ENCODE measurements around the gene HS1BP3. TPM values are rescaled to one million over a fixed set of nuclear protein-coding genes. Genes with fewer than 3 reads are reported as not detected.

Gene HS1BP3
- total RNA-seq, 2 experiments from 2014 or later, result 17.2 to 19.4 TPM

GRCh38 chr2:20666005-20666303 is 15.1 kb upstream of the HS1BP3 start:
- ChIA-PET CTCF (interaction anchor here (0.7 to 1.3 kb wide), 4 partner anchors 9 to 297 kb away, joined by 3 to 4 read pairs (median 4); no protein-coding TSS in a partner anchor), POLR2A (interaction anchor here (1.1 to 2.1 kb wide), 5 partner anchors 11 to 156 kb away, joined by 3 to 11 read pairs (median 5); partner anchors contain the start of genes HS1BP3 and LDAH)
- DNase-seq, result no peak
- Mint-ChIP-seq H3K4me3 (peak overlapping the region; percentile 64), H3K27me3 (peaks cover 78% of the 10 kb centered on the region), H3K9me3 (no peaks in the 10 kb centered on the region), H3K4me1 (peaks cover 13% of the 10 kb centered on the region), H3K36me3 (ENCODE audit: low read depth) (no peaks in the 10 kb centered on the region), H3K27ac (no peak overlapping the region)

- no peaks in the 10 kb centered on the region for H3K36me3 Mint-ChIP-seq (ENCODE audit: low read depth)
- H3K27ac Mint-ChIP-seq, result no peak overlapping the region
- no peak overlapping the region for H3K4me3 Mint-ChIP-seq
- POLR2A ChIA-PET, result interaction anchor here (1.1 to 2.1 kb wide), 5 partner anchors 10 to 157 kb away, joined by 3 to 11 read pairs (median 5); partner anchors contain the start of genes HS1BP3 and LDAH
- no peaks in the 10 kb centered on the region for H3K9me3 Mint-ChIP-seq
- peaks cover 13% of the 10 kb centered on the region for H3K4me1 Mint-ChIP-seq
- CTCF ChIA-PET, result interaction anchor here (0.7 to 2.4 kb wide), 4 partner anchors 14 to 298 kb away, joined by 3 to 9 read pairs (median 4); partner anchors contain the start of gene HS1BP3
- peaks cover 83% of the 10 kb centered on the region for H3K27me3 Mint-ChIP-seq
- no peak for DNase-seq
These were observed 14.5 kb upstream of the HS1BP3 start for GRCh38 chr2:20665243-20666004.

- Mint-ChIP-seq H3K4me1 (peaks cover 13% of the 10 kb centered on the region), H3K9me3 (no peaks in the 10 kb centered on the region), H3K36me3 (ENCODE audit: low read depth) (no peaks in the 10 kb centered on the region), H3K4me3 (no peak overlapping the region), H3K27me3 (peaks cover 84% of the 10 kb centered on the region), H3K27ac (no peak overlapping the region)
- CTCF ChIA-PET, result interaction anchor here (1.3 to 5.6 kb wide), 3 partner anchors 13 to 297 kb away, joined by 3 to 124 read pairs (median 9); partner anchors contain the start of gene HS1BP3
- no peak for DNase-seq
- POLR2A ChIA-PET, result interaction anchor here (1.7 to 2.1 kb wide), 2 partner anchors 13 to 158 kb away, joined by 4 to 5 read pairs; partner anchors contain the start of gene LDAH
These were observed 13.7 kb upstream of the HS1BP3 start for GRCh38 chr2:20664431-20665242.

GRCh38 chr2:20664071-20664390 is 13.1 kb upstream of the HS1BP3 start:
- no peak overlapping the region for H3K27ac Mint-ChIP-seq
- H3K4me3 Mint-ChIP-seq, result no peak overlapping the region
- peaks cover 84% of the 10 kb centered on the region for H3K27me3 Mint-ChIP-seq
- ChIA-PET POLR2A (interaction anchor here (1.7 kb wide), 1 partner anchor 12 kb away, joined by 4 read pairs; no protein-coding TSS in a partner anchor), CTCF (interaction anchor here (1.3 to 5.6 kb wide), 4 partner anchors 12 to 298 kb away, joined by 3 to 124 read pairs (median 6); partner anchors contain the start of genes HS1BP3 and RHOB)
- H3K9me3 Mint-ChIP-seq, result no peaks in the 10 kb centered on the region
- DNase-seq, result no peak
- H3K36me3 Mint-ChIP-seq (ENCODE audit: low read depth), result no peaks in the 10 kb centered on the region
- H3K4me1 Mint-ChIP-seq, result peaks cover 13% of the 10 kb centered on the region

GRCh38 chr2:20663196-20664070 is 12.5 kb upstream of the HS1BP3 start:
- no peak for DNase-seq
- H3K27ac Mint-ChIP-seq, result no peak overlapping the region
- peaks cover 82% of the 10 kb centered on the region for H3K27me3 Mint-ChIP-seq
- H3K4me3 Mint-ChIP-seq, result no peak overlapping the region
- ChIA-PET POLR2A (interaction anchor here (1.7 kb wide), 1 partner anchor 12 kb away, joined by 4 read pairs; no protein-coding TSS in a partner anchor), CTCF (interaction anchor here (0.7 to 5.6 kb wide), 6 partner anchors 12 to 299 kb away, joined by 3 to 124 read pairs (median 3); partner anchors contain the start of genes HS1BP3 and RHOB)
- H3K36me3 Mint-ChIP-seq (ENCODE audit: low read depth), result no peaks in the 10 kb centered on the region
- H3K4me1 Mint-ChIP-seq, result peaks cover 13% of the 10 kb centered on the region
- H3K9me3 Mint-ChIP-seq, result no peaks in the 10 kb centered on the region

- peaks cover 11% of the 10 kb centered on the region for H3K4me1 Mint-ChIP-seq
- no peaks in the 10 kb centered on the region for H3K9me3 Mint-ChIP-seq
- no peaks in the 10 kb centered on the region for H3K36me3 Mint-ChIP-seq (ENCODE audit: low read depth)
- H3K27me3 Mint-ChIP-seq, result peaks cover 77% of the 10 kb centered on the region
- POLR2A ChIA-PET, result interaction anchor here (2.9 kb wide), 1 partner anchor 11 kb away, joined by 16 read pairs; the partner anchor contains the start of gene HS1BP3
- H3K4me3 Mint-ChIP-seq, result no peak overlapping the region
- no peak for DNase-seq
- H3K27ac Mint-ChIP-seq, result no peak overlapping the region
- CTCF ChIA-PET, result interaction anchor here (0.7 to 5.6 kb wide), 20 partner anchors 8 to 376 kb away, joined by 3 to 124 read pairs (median 5); partner anchors contain the start of genes HS1BP3 and RHOB
These were observed 11.5 kb upstream of the HS1BP3 start for GRCh38 chr2:20662308-20662937.

GRCh38 chr2:20661421-20662307 is 10.8 kb upstream of the HS1BP3 start:
- peaks cover 77% of the 10 kb centered on the region for H3K27me3 Mint-ChIP-seq
- peak; percentile 74 for DNase-seq
- no peak overlapping the region for H3K27ac Mint-ChIP-seq

GRCh38 chr2:20660506-20661420 is 9.9 kb upstream of the HS1BP3 start:
- H3K4me1 Mint-ChIP-seq, result peaks cover 5% of the 10 kb centered on the region
- no peak overlapping the region for H3K27ac Mint-ChIP-seq
- no peaks in the 10 kb centered on the region for H3K9me3 Mint-ChIP-seq
- POLR2A ChIA-PET, result interaction anchor here (2.9 kb wide), 1 partner anchor 10 kb away, joined by 16 read pairs; the partner anchor contains the start of gene HS1BP3
- DNase-seq, result no peak
- peaks cover 74% of the 10 kb centered on the region for H3K27me3 Mint-ChIP-seq
- no peak overlapping the region for H3K4me3 Mint-ChIP-seq
- no peaks in the 10 kb centered on the region for H3K36me3 Mint-ChIP-seq (ENCODE audit: low read depth)
- CTCF ChIA-PET, result interaction anchor here (0.7 to 5.6 kb wide), 38 partner anchors 9 to 655 kb away, joined by 3 to 124 read pairs (median 5); partner anchors contain the start of genes HS1BP3, LDAH and RHOB

More at GRCh38 chr2:20661421-20662307, 10.8 kb upstream of the HS1BP3 start:
- POLR2A ChIA-PET, result interaction anchor here (2.9 kb wide), 1 partner anchor 11 kb away, joined by 16 read pairs; the partner anchor contains the start of gene HS1BP3
- H3K9me3 Mint-ChIP-seq, result no peaks in the 10 kb centered on the region
- H3K4me1 Mint-ChIP-seq, result peaks cover 11% of the 10 kb centered on the region
- no peak overlapping the region for H3K4me3 Mint-ChIP-seq
- no peaks in the 10 kb centered on the region for H3K36me3 Mint-ChIP-seq (ENCODE audit: low read depth)
- CTCF ChIA-PET, result interaction anchor here (0.6 to 5.6 kb wide), 44 partner anchors 9 to 654 kb away, joined by 3 to 124 read pairs (median 5); partner anchors contain the start of genes HS1BP3, LDAH and RHOB

- Mint-ChIP-seq H3K27ac (no peak overlapping the region), H3K36me3 (ENCODE audit: low read depth) (no peaks in the 10 kb centered on the region), H3K27me3 (peaks cover 59% of the 10 kb centered on the region), H3K4me1 (peaks cover 2% of the 10 kb centered on the region), H3K4me3 (no peak overlapping the region), H3K9me3 (no peaks in the 10 kb centered on the region)
- POLR2A ChIA-PET, result no interaction called here
- CTCF ChIA-PET, result interaction anchor here (0.7 to 1.7 kb wide), 4 partner anchors 9 to 305 kb away, joined by 3 to 5 read pairs (median 4); partner anchors contain the start of gene GDF7
- DNase-seq, result no peak
These were observed 6.8 kb upstream of the HS1BP3 start for GRCh38 chr2:20657522-20658235.
